Activated B cell treated with CpG ODN at 0.5 μM for 24 hours (primary cell): ENCODE data around the gene SGSH. TPM values are rescaled to one million over a fixed set of nuclear protein-coding genes. Genes with fewer than 3 reads are reported as not detected.

Experiments
- ATAC-seq: fragments of 200-7000 bp; cut with Tn5 transposase; one replicate; pipeline ENCODE4 v1.10.0; 2021; ENCODE audit warnings: low read depth, mild to moderate bottlenecking, moderate library complexity
- CTCF ChIA-PET: fragments of 350-600 bp; sonication (Branson Sonifier 250); formaldehyde crosslinking; loops from one replicate; lab custom pipeline; 2021; ENCODE audit warnings: antibody characterized with exemption; lab: Charles Lee
- POLR2A ChIA-PET: fragments of 350-600 bp; sonication (Branson Sonifier 250); formaldehyde crosslinking; loops from one replicate; lab custom pipeline; 2021; ENCODE audit warnings: antibody characterized with exemption; lab: Charles Lee
- DNase-seq: peaks from one replicate; pipeline ENCODE4 v3.0.0; 2022
- H3K27ac Mint-ChIP-seq: one replicate; pipeline ENCODE4 v1.8.0; 2020; ENCODE audit warnings: mixed read lengths
- H3K27me3 Mint-ChIP-seq: one replicate; pipeline ENCODE4 v1.8.0; 2021; ENCODE audit warnings: mixed read lengths
- H3K36me3 Mint-ChIP-seq: one replicate; pipeline ENCODE4 v1.8.0; 2021; ENCODE audit warnings: low read depth, mixed read lengths
- H3K4me1 Mint-ChIP-seq: one replicate; pipeline ENCODE4 v1.8.0; 2021; ENCODE audit warnings: mixed read lengths
- H3K4me3 Mint-ChIP-seq: one replicate; pipeline ENCODE4 v1.8.0; 2020; ENCODE audit warnings: mild to moderate bottlenecking, mixed read lengths
- H3K9me3 Mint-ChIP-seq: one replicate; pipeline ENCODE4 v1.8.0; 2020; ENCODE audit warnings: mixed read lengths
- intact Hi-C: fragments of 100-400 bp; cut with micrococcal nuclease; formaldehyde crosslinking; loops from one replicate; pipeline ENCODE4 v1.15.1; 2024
- total RNA-seq: library from RNA; stranded (reverse); gene quantifications from 2 replicates; pipeline ENCODE4 v1.2.3, GENCODE V29; 2022
- TF ChIP-seq, protein P1 (sequence below): fragments of 200-600 bp; IDR thresholded peaks from one replicate; pipeline ENCODE4 v1.8.0; 2022; ENCODE audit warnings: antibody characterized with exemption, mild to moderate bottlenecking

The SGSH gene
- total RNA-seq, 1 donor from 2014 or later = 41.3 TPM

DNA sequence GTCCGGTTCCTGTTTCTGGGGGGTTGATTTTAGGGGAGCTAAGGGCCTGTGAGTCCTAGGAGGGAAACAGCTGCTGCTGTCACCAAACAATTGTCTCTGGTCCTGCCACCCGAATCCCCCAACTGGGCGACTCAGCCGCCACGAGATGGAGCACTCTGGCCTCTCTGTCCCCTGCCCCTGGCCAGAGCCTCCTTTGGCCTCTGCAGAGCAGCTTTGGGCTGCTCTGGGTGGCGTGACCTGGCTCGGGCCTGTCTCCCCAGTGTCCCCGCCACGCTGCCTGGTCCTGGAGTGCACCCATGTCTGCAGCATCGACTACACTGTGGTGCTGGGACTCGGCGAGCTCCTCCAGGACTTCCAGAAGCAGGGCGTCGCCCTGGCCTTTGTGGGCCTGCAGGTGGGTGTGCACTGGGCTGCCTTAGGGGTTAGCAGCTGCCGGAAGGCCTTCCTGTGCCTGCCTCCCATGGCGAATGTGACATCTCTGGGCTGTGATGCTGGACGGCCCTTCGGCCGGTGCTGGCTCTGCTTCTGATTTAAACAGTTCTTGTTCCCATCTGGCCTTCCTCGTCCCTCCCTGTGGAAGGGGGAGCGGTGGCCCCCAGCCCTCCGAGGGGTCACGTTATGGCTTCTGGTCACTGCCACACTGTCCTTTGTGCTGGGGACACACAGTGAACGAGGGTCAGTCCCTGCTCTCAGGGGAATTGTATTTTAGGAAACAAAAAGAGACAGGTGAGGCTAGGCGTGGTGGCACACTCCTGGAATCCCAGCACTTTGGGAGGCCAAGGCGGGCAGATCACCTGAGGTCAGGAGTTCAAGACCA, 29.0 kb upstream of the SGSH start:
- intact Hi-C loops = no loop called here
- Mint-ChIP-seq H3K36me3 (no peaks in the 10 kb centered on the region), H3K4me3 (no peak overlapping the region), H3K9me3 (no peaks in the 10 kb centered on the region), H3K4me1 (peaks cover 6% of the 10 kb centered on the region), H3K27ac (no peak overlapping the region), H3K27me3 (no peaks in the 10 kb centered on the region)
- ChIA-PET POLR2A (no interaction called here), CTCF (no interaction called here)
- no peak for DNase-seq
- TF ChIP-seq, protein P1, sequence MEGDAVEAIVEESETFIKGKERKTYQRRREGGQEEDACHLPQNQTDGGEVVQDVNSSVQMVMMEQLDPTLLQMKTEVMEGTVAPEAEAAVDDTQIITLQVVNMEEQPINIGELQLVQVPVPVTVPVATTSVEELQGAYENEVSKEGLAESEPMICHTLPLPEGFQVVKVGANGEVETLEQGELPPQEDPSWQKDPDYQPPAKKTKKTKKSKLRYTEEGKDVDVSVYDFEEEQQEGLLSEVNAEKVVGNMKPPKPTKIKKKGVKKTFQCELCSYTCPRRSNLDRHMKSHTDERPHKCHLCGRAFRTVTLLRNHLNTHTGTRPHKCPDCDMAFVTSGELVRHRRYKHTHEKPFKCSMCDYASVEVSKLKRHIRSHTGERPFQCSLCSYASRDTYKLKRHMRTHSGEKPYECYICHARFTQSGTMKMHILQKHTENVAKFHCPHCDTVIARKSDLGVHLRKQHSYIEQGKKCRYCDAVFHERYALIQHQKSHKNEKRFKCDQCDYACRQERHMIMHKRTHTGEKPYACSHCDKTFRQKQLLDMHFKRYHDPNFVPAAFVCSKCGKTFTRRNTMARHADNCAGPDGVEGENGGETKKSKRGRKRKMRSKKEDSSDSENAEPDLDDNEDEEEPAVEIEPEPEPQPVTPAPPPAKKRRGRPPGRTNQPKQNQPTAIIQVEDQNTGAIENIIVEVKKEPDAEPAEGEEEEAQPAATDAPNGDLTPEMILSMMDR = no peak
- ATAC-seq = no peak

DNA sequence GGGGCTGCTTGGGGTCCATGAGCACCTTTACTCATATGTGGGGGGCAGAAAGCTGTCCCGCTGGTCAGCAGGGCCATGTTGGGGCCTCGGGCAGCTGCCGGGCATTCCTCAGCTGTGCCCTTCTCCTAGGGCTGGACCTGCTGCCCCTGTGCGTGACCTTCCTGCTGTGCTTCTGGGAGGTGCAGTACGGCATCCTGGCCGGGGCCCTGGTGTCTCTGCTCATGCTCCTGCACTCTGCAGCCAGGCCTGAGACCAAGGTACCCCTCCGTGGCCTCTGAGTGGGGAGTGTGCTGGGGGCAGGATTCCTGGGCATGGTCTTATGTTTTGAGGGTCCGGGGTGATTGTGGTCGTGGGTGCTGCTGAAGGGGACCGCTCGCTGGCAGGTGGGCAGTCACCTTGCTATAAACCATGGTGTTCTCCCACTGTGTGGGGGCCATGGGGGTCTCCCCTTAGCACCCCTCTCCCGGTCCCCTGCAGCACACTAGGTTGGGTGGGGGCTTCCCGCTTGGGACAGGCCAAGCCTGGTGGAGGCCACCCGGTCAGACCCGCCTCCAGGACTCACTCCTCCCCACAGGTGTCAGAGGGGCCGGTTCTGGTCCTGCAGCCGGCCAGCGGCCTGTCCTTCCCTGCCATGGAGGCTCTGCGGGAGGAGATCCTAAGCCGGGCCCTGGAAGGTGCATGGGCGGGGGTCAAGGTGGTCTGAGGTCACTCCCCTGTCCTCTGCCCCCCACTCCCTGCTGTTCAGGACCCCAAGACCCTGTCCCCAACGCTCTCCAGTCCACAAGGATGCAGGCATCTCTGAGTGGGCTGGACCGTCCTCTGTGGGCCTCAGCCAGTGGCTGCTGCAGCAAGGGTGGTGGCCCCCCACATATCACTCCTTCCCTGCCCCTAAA, 28.1 kb upstream of the SGSH start:
- Mint-ChIP-seq H3K9me3 (no peaks in the 10 kb centered on the region), H3K4me3 (no peak overlapping the region), H3K27me3 (no peaks in the 10 kb centered on the region), H3K36me3 (no peaks in the 10 kb centered on the region), H3K4me1 (peaks cover 4% of the 10 kb centered on the region), H3K27ac (no peak overlapping the region)
- CTCF ChIA-PET = no interaction called here
- intact Hi-C loops = no loop called here
- no peak for ATAC-seq
- no peak for DNase-seq
- POLR2A ChIA-PET = interaction anchor here (0.6 kb wide), 1 partner anchor 760 kb away, joined by 3 read pairs; no protein-coding TSS in a partner anchor
- TF ChIP-seq, protein P1 = no peak

DNA sequence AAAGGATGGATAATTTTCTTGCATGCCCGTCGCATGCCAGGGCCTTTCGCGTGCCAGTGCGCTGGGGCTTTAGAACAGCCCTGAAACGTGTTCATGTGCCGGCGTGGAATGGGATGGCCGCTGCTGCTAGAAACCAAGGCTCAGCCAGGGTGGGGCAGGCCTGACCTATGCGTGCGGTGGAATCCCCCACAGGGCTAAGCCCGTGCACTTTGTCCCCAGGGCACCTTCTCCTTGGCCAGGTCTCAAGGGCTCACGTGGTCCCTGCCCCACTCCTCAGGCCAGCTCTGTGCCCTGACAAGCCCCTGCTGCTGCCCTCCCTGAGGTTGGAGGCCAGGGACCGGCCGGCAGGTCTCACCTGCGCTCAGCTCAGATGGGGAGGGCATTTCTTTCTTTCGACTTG, 27.4 kb upstream of the SGSH start:
- ATAC-seq = no peak
- intact Hi-C loops = no loop called here
- Mint-ChIP-seq H3K27ac (no peak overlapping the region), H3K27me3 (no peaks in the 10 kb centered on the region), H3K4me3 (no peak overlapping the region), H3K9me3 (no peaks in the 10 kb centered on the region), H3K4me1 (no peaks in the 10 kb centered on the region), H3K36me3 (no peaks in the 10 kb centered on the region)
- ChIA-PET POLR2A (interaction anchor here (0.5 to 0.6 kb wide), 2 partner anchors 36 to 761 kb away, joined by 3 read pairs; no protein-coding TSS in a partner anchor), CTCF (no interaction called here)
- no peak for DNase-seq
- TF ChIP-seq, protein P1 = no peak

DNA sequence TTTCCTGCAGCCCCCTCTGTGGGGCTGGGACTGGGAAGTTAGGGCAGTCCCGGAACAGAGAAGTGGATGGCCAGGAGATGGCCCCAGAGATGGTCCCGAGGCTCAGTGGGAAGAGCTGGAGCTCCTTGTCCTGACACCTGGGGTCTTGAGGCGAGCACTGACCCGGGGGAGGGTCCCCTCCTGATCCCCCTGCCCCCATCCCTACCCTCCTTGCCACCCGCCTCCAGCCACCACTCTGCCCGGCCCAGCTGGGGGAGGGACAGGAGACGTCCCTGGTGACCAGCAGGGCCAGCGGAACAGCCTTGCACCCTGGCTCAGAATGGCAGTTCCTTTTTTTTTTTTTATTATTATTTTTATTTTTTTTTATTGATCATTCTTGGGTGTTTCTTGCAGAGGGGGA, 26.6 kb upstream of the SGSH start:
- Mint-ChIP-seq H3K4me1 (no peaks in the 10 kb centered on the region), H3K27me3 (no peaks in the 10 kb centered on the region), H3K36me3 (peaks cover 2% of the 10 kb centered on the region), H3K9me3 (no peaks in the 10 kb centered on the region), H3K27ac (no peak overlapping the region), H3K4me3 (no peak overlapping the region)
- POLR2A ChIA-PET = no interaction called here
- no peak for ATAC-seq
- intact Hi-C loops = no loop called here
- CTCF ChIA-PET = no interaction called here
- TF ChIP-seq, protein P1 = no peak
- no peak for DNase-seq

DNA sequence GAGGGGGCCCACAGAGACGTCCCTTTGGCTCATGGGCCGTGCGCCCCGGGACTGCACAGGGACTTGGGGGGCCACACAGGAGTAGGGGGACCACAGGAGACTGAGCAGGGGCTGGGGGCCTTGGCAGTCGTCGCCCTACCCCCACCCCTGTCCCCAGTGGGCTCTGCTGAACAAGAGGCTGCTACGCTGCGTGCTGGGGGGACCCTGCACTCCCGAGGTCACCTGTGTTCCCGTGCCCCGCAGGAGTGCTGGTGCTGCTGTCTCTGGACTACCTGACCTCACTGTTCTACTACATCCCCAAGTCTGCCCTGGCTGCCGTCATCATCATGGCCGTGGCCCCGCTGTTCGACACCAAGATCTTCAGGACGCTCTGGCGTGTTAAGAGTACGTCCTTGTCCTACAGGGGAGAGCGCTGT, 26.1 kb upstream of the SGSH start:
- Mint-ChIP-seq H3K27ac (no peak overlapping the region), H3K9me3 (no peaks in the 10 kb centered on the region), H3K4me3 (no peak overlapping the region), H3K4me1 (no peaks in the 10 kb centered on the region), H3K27me3 (no peaks in the 10 kb centered on the region), H3K36me3 (peaks cover 4% of the 10 kb centered on the region)
- TF ChIP-seq, protein P1 = no peak
- no peak for ATAC-seq
- CTCF ChIA-PET = no interaction called here
- no peak for DNase-seq
- intact Hi-C loops = no loop called here
- POLR2A ChIA-PET = no interaction called here
